Measurements from ENCODE around the gene RBP2. TPM values are rescaled to one million over a fixed set of nuclear protein-coding genes. Genes with fewer than 3 reads are reported as not detected.

RBP2 gene
- total and polyA plus RNA-seq, 2 of the 8 experiments (the other 6 are each of a cell fraction or from before 2014, with no cell fraction given) = not detected

DNA sequence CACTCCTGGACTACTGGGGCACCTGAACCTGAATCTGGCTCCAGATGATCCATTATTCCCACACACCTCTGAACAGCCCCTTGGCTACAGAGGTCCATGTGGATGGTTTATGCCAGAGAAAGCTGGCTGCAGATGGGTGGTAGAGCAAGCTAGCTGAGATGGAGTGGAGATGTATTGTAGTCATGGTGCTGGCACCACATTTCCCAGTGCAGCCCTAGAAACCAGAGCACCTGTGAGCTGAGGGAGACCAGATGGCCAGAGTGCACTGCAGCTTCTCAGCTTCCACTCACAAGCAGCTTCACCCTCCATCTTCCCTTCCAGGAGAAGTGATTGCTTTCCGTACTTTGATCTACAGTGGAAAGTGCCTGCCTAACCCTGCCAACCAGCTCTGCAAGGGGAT, 33.3 kb upstream of the RBP2 start (continued):
- no peak for TF ChIP-seq NRF1 (IDR thresholded peaks at IDR 0.05; ENCODE audit: low read depth, low read length)
- TF ChIP-seq, protein P1, sequence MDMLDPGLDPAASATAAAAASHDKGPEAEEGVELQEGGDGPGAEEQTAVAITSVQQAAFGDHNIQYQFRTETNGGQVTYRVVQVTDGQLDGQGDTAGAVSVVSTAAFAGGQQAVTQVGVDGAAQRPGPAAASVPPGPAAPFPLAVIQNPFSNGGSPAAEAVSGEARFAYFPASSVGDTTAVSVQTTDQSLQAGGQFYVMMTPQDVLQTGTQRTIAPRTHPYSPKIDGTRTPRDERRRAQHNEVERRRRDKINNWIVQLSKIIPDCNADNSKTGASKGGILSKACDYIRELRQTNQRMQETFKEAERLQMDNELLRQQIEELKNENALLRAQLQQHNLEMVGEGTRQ (IDR thresholded peaks at IDR 0.05; ENCODE audit: low read length) = no peak
- TF ChIP-seq, protein P2, sequence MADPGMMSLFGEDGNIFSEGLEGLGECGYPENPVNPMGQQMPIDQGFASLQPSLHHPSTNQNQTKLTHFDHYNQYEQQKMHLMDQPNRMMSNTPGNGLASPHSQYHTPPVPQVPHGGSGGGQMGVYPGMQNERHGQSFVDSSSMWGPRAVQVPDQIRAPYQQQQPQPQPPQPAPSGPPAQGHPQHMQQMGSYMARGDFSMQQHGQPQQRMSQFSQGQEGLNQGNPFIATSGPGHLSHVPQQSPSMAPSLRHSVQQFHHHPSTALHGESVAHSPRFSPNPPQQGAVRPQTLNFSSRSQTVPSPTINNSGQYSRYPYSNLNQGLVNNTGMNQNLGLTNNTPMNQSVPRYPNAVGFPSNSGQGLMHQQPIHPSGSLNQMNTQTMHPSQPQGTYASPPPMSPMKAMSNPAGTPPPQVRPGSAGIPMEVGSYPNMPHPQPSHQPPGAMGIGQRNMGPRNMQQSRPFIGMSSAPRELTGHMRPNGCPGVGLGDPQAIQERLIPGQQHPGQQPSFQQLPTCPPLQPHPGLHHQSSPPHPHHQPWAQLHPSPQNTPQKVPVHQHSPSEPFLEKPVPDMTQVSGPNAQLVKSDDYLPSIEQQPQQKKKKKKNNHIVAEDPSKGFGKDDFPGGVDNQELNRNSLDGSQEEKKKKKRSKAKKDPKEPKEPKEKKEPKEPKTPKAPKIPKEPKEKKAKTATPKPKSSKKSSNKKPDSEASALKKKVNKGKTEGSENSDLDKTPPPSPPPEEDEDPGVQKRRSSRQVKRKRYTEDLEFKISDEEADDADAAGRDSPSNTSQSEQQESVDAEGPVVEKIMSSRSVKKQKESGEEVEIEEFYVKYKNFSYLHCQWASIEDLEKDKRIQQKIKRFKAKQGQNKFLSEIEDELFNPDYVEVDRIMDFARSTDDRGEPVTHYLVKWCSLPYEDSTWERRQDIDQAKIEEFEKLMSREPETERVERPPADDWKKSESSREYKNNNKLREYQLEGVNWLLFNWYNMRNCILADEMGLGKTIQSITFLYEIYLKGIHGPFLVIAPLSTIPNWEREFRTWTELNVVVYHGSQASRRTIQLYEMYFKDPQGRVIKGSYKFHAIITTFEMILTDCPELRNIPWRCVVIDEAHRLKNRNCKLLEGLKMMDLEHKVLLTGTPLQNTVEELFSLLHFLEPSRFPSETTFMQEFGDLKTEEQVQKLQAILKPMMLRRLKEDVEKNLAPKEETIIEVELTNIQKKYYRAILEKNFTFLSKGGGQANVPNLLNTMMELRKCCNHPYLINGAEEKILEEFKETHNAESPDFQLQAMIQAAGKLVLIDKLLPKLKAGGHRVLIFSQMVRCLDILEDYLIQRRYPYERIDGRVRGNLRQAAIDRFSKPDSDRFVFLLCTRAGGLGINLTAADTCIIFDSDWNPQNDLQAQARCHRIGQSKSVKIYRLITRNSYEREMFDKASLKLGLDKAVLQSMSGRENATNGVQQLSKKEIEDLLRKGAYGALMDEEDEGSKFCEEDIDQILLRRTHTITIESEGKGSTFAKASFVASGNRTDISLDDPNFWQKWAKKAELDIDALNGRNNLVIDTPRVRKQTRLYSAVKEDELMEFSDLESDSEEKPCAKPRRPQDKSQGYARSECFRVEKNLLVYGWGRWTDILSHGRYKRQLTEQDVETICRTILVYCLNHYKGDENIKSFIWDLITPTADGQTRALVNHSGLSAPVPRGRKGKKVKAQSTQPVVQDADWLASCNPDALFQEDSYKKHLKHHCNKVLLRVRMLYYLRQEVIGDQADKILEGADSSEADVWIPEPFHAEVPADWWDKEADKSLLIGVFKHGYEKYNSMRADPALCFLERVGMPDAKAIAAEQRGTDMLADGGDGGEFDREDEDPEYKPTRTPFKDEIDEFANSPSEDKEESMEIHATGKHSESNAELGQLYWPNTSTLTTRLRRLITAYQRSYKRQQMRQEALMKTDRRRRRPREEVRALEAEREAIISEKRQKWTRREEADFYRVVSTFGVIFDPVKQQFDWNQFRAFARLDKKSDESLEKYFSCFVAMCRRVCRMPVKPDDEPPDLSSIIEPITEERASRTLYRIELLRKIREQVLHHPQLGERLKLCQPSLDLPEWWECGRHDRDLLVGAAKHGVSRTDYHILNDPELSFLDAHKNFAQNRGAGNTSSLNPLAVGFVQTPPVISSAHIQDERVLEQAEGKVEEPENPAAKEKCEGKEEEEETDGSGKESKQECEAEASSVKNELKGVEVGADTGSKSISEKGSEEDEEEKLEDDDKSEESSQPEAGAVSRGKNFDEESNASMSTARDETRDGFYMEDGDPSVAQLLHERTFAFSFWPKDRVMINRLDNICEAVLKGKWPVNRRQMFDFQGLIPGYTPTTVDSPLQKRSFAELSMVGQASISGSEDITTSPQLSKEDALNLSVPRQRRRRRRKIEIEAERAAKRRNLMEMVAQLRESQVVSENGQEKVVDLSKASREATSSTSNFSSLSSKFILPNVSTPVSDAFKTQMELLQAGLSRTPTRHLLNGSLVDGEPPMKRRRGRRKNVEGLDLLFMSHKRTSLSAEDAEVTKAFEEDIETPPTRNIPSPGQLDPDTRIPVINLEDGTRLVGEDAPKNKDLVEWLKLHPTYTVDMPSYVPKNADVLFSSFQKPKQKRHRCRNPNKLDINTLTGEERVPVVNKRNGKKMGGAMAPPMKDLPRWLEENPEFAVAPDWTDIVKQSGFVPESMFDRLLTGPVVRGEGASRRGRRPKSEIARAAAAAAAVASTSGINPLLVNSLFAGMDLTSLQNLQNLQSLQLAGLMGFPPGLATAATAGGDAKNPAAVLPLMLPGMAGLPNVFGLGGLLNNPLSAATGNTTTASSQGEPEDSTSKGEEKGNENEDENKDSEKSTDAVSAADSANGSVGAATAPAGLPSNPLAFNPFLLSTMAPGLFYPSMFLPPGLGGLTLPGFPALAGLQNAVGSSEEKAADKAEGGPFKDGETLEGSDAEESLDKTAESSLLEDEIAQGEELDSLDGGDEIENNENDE (IDR thresholded peaks at IDR 0.05; ENCODE audit: insufficient replicate concordance, low read length) = no peak
- TF ChIP-seq, protein P3, sequence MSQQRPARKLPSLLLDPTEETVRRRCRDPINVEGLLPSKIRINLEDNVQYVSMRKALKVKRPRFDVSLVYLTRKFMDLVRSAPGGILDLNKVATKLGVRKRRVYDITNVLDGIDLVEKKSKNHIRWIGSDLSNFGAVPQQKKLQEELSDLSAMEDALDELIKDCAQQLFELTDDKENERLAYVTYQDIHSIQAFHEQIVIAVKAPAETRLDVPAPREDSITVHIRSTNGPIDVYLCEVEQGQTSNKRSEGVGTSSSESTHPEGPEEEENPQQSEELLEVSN (IDR thresholded peaks at IDR 0.05) = no peak
- no peak for TF ChIP-seq GTF2F1 (IDR thresholded peaks at IDR 0.05; ENCODE audit: borderline replicate concordance, low read depth, low read length)
